NCI-H460 (cell line): ENCODE measurements around the gene FLYWCH1. TPM values are rescaled to one million over a fixed set of nuclear protein-coding genes. Genes with fewer than 3 reads are reported as not detected.
"Not testable (repeated sequence)": the region's sequence is repeated elsewhere in the genome, so short reads cannot be mapped to it uniquely, and the experiment has no call there.

ENCODE experiments used
- DNase-seq: peaks from one replicate; pipeline ENCODE4 v3.0.0-alpha.2; 2016; ENCODE audit warnings: low read depth; ENCODE audit errors: extremely low read depth
- total RNA-seq: library from RNA; depleted of rRNA; stranded (reverse); fragments of >200 nt; shearing (Covaris generic); gene quantifications from 2 replicates; pipeline ENCODE4 v1.2.3, GENCODE V29; 2014

Gene FLYWCH1
- total RNA-seq, 1 experiment from 2014 or later = 29.4 TPM

GRCh38 chr16:2924901-2925755 lies 13.4 kb downstream of the FLYWCH1 start:
- no peak for DNase-seq

GRCh38 chr16:2925951-2926649 lies 14.4 kb downstream of the FLYWCH1 start:
- DNase-seq = no peak

- no peak for DNase-seq
Observed at GRCh38 chr16:2926650-2926999, 14.9 kb downstream of the FLYWCH1 start.

GRCh38 chr16:2927010-2927646 lies 15.4 kb downstream of the FLYWCH1 start:
- peak; percentile 90 for DNase-seq

- not testable (repeated sequence) for DNase-seq
Observed at GRCh38 chr16:2928151-2928550, 16.4 kb downstream of the FLYWCH1 start.

- DNase-seq = no peak
Observed at GRCh38 chr16:2928796-2929195, 17.1 kb downstream of the FLYWCH1 start.

- DNase-seq = no peak
Observed at GRCh38 chr16:2929693-2930092, 18.0 kb downstream of the FLYWCH1 start.

- no peak for DNase-seq
Observed at GRCh38 chr16:2930236-2930635, 18.5 kb downstream of the FLYWCH1 start.

- not testable (repeated sequence) for DNase-seq
Observed at GRCh38 chr16:2931231-2931914, 19.6 kb downstream of the FLYWCH1 start.

GRCh38 chr16:2933136-2933535 lies 21.4 kb downstream of the FLYWCH1 start:
- no peak for DNase-seq

GRCh38 chr16:2933701-2934100 lies 22.0 kb downstream of the FLYWCH1 start:
- no peak for DNase-seq

GRCh38 chr16:2934450-2934849 lies 22.7 kb downstream of the FLYWCH1 start:
- DNase-seq = no peak

GRCh38 chr16:2936436-2937011 lies 24.8 kb downstream of the FLYWCH1 start:
- no peak for DNase-seq

GRCh38 chr16:2937170-2937569 lies 25.4 kb downstream of the FLYWCH1 start:
- no peak for DNase-seq

GRCh38 chr16:2938206-2938605 lies 26.5 kb downstream of the FLYWCH1 start:
- DNase-seq = no peak

GRCh38 chr16:2939968-2940367 lies 28.2 kb downstream of the FLYWCH1 start:
- DNase-seq = no peak

- DNase-seq = no peak
Observed at GRCh38 chr16:2942045-2942444, 30.3 kb downstream of the FLYWCH1 start.

- not testable (repeated sequence) for DNase-seq
Observed at GRCh38 chr16:2943716-2944115, 32.0 kb downstream of the FLYWCH1 start.

- no peak for DNase-seq
Observed at GRCh38 chr16:2946649-2947048, 34.9 kb downstream of the FLYWCH1 start.

- no peak for DNase-seq
Observed at GRCh38 chr16:2948807-2949704, 37.3 kb downstream of the FLYWCH1 start.
